ENCODE data around the gene KRCC1. TPM values are rescaled to one million over a fixed set of nuclear protein-coding genes. Genes with fewer than 3 reads are reported as not detected.

The KRCC1 gene
- total and polyA plus RNA-seq, 7 donors: 10.8 to 44.4 (median 20.1) TPM

DNA sequence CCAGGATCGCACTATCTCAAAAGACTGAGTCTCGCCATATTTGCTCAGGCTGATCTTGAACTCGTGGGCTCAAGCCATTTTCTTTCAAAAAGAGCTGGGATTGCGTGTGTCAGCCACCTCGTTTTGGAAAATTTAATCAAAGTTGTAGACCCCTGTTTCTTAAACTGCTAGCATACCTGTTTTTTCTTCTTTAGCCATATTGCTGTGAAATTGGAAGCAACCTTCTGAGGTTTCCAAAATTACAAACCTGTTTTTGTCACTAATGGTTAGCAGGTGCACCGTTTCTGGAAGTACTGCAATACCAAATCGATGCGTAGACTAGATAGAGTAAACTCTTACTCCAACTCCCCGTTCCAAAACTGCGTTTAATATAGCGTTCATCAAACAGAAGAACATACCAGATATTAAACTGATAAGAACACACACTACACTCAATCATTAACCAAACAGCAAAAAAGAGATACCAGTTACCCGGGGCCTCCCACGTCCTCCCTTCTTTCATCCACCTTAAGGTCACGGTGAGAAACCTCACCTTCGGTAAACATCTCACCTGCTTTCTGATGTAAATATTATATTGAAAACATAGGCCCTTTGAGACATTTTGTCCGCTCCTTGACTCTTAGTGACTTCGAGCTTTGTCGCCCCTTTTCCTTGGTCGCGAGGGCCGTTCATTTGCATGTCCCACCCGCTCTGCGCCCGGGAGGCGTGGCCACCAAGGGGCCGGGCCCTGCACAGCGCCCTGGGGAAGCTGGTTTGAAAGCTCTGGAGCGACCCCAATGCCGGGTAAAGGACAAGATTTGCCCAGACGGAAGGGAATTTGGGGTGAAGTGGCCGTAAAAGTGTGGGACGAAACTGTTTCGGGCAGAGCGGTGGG lies 39.3 kb downstream of the KRCC1 start, which contains the start of gene RNU2-63P:
Gene RNU2-63P (minus strand): TSS at position 462 of the 874 bp plus-strand sequence.
- no peaks in the 10 kb centered on the region for H3K9me3 ChIP-seq
- H3K4me3 ChIP-seq: peak within 1 kb of the TSS; percentile 71
- DNase-seq (peak; percentile 70 to 84), ATAC-seq (peak; percentile 94 to 98 (median 96))
- peak within 1 kb of the TSS; percentile 51 for H3K27ac ChIP-seq
- H3K36me3 ChIP-seq (ENCODE audit: insufficient read depth in 1 of 2, low read depth in 1 of 2): no peaks in the 10 kb centered on the region
- TF ChIP-seq CTCF (IDR thresholded peaks at IDR 0.05): no peak
- intact Hi-C loops (cut with DNase I): loop anchor here in 1 of 2 donors (5.0 to 10.0 kb wide), 2 partner anchors 36 to 192 kb away; partner anchors contain the start of gene RGPD2
- no peaks in the 10 kb centered on the region for H3K4me1 ChIP-seq
- WGBS, 3 donors: 12 to 15% (median 12%) methylated on average over 34 of the region's 34 CpGs
- no peaks in the 10 kb centered on the region for H3K27me3 ChIP-seq (ENCODE audit: insufficient read depth in 3 of 3, low read length in 2 of 3)

- Histone ChIP-seq H3K27me3 (ENCODE audit: insufficient read depth in 3 of 3, low read length in 2 of 3) (no peaks in the 10 kb centered on the region), H3K9me3 (no peaks in the 10 kb centered on the region), H3K27ac (no peak overlapping the region), H3K4me1 (no peaks in the 10 kb centered on the region), H3K36me3 (ENCODE audit: insufficient read depth in 1 of 2, low read depth in 1 of 2) (no peaks in the 10 kb centered on the region), H3K4me3 (no peak overlapping the region)
- no peak for ATAC-seq
- TF ChIP-seq CTCF (IDR thresholded peaks at IDR 0.05): no peak
- no peak for DNase-seq
- WGBS, 3 donors: 37 to 72% (median 45%) methylated on average over 1 of the region's 1 CpG
- intact Hi-C loops (cut with DNase I): loop anchor here in 1 of 2 donors (10.0 kb wide), 1 partner anchor 186 kb away; the partner anchor contains the start of gene RGPD2
Measured at GRCh38 chr2:88011011-88011410, 44.6 kb downstream of the KRCC1 start.

GRCh38 chr2:88010136-88010535 lies 45.4 kb downstream of the KRCC1 start:
- WGBS, 3 donors: 86 to 96% (median 94%) methylated on average over 1 of the region's 1 CpG
- H3K27me3 ChIP-seq (ENCODE audit: insufficient read depth in 3 of 3, low read length in 2 of 3): no peaks in the 10 kb centered on the region
- ATAC-seq (no peak), DNase-seq (no peak)
- intact Hi-C loops (cut with DNase I): loop anchor here in 1 of 2 donors (10.0 kb wide), 1 partner anchor 185 kb away; the partner anchor contains the start of gene RGPD2
- H3K27ac ChIP-seq: no peak overlapping the region
- TF ChIP-seq CTCF (IDR thresholded peaks at IDR 0.05): no peak
- H3K9me3 ChIP-seq: no peaks in the 10 kb centered on the region
- H3K36me3 ChIP-seq (ENCODE audit: insufficient read depth in 1 of 2, low read depth in 1 of 2): no peaks in the 10 kb centered on the region
- no peak overlapping the region for H3K4me3 ChIP-seq
- H3K4me1 ChIP-seq: no peaks in the 10 kb centered on the region

GRCh38 chr2:88006912-88007439 lies 48.6 kb downstream of the KRCC1 start:
- no peak for ATAC-seq
- Histone ChIP-seq H3K27me3 (ENCODE audit: insufficient read depth in 3 of 3, low read length in 2 of 3) (no peaks in the 10 kb centered on the region), H3K4me3 (no peak overlapping the region), H3K4me1 (no peaks in the 10 kb centered on the region), H3K9me3 (no peaks in the 10 kb centered on the region), H3K36me3 (ENCODE audit: insufficient read depth in 1 of 2, low read depth in 1 of 2) (no peaks in the 10 kb centered on the region), H3K27ac (no peak overlapping the region)
- TF ChIP-seq CTCF (IDR thresholded peaks at IDR 0.05): no peak
- no peak for DNase-seq
- 85 to 92% (median 90%) methylated on average over 16 of the region's 16 CpGs for WGBS, 3 donors
- intact Hi-C loops (cut with DNase I): no loop called here
